Fibroblast of pulmonary artery (primary cell): ENCODE measurements around the gene ROBO1.

Experiments used
- DNase-seq: peaks from one replicate; pipeline ENCODE4 v3.0.0-alpha.2; 2010; ENCODE audit warnings: low read depth
- H3K4me3 ChIP-seq: replicated peaks from 2 replicates; pipeline ENCODE4 v1.5.1; 2011; ENCODE audit warnings: low read depth, mild to moderate bottlenecking, control low read depth, low read length, moderate library complexity
- TF ChIP-seq, protein P1 (sequence below): IDR thresholded peaks from 2 replicates; pipeline ENCODE4 v1.5.1; 2011; ENCODE audit warnings: mild to moderate bottlenecking, control low read depth, low read length, inconsistent platforms; ENCODE audit errors: missing control alignments

Gene ROBO1

GRCh38 chr3:79751703-79752102 is 16.1 kb downstream of the ROBO1 start:
- TF ChIP-seq, protein P1, sequence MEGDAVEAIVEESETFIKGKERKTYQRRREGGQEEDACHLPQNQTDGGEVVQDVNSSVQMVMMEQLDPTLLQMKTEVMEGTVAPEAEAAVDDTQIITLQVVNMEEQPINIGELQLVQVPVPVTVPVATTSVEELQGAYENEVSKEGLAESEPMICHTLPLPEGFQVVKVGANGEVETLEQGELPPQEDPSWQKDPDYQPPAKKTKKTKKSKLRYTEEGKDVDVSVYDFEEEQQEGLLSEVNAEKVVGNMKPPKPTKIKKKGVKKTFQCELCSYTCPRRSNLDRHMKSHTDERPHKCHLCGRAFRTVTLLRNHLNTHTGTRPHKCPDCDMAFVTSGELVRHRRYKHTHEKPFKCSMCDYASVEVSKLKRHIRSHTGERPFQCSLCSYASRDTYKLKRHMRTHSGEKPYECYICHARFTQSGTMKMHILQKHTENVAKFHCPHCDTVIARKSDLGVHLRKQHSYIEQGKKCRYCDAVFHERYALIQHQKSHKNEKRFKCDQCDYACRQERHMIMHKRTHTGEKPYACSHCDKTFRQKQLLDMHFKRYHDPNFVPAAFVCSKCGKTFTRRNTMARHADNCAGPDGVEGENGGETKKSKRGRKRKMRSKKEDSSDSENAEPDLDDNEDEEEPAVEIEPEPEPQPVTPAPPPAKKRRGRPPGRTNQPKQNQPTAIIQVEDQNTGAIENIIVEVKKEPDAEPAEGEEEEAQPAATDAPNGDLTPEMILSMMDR = no peak
- no peak for DNase-seq
- no peak overlapping the region for H3K4me3 ChIP-seq

DNA sequence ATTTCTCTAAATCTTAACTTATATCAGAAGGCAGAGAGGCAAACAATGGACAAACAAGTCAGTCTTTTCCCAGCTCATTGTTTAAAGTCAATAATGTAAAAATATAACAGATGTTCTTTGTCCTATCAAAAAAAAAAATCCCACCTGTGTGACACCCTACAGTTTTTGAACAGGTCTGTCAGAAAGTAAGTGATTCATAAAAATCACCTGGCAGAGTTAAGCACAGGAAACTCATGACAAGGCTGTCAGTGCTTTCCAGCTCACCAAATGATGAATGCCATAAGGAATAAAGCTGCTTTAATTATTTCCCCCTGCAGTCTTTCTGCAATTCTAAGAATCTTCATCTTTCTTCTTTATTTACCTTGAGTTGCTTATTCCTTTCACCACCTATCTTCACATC is 30.3 kb downstream of the ROBO1 start:
- H3K4me3 ChIP-seq = no peak overlapping the region
- TF ChIP-seq, protein P1 = no peak
- no peak for DNase-seq

- DNase-seq = peak; percentile 22
- H3K4me3 ChIP-seq = no peak overlapping the region
- TF ChIP-seq, protein P1 = no peak
These were observed 38.7 kb downstream of the ROBO1 start for GRCh38 chr3:79729096-79729495.

DNA sequence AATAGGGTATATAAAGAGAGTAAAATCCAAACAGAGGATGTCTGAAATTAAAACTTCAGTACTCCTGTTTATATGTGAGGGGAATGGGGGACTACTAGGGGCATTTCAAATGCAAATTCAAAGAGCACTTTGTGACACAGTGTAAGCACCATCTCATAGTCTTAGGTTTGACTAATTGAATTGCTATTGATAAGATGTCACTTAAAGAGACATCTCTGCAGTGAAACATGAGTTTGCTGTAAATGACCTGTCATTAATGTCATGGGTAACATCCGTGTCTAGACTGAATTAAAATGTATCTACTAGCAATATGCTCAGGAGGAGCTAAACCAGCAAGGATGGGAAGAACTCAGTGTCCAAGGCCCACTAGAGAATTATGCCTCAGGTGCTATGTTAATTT is 41.0 kb downstream of the ROBO1 start:
- TF ChIP-seq, protein P1 = no peak
- no peak overlapping the region for H3K4me3 ChIP-seq
- DNase-seq = no peak

DNA sequence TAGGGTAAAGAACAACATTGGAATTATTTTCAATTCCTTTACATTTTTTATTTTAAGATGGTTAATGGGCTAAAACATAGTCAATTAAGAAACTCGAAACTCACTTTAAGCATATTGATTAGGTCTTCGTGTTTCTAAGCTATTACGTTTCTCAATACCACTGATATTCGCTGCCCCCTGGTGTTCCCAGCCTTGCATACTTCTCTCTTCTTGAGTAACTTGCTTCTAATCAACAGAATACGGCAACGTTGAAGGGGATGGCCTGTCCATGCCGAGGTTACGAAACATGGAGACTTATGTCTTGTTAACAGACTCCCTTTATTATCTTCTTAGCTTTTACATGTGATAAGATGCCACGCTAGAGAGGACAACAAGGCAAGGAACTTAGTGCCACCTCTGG is 43.6 kb downstream of the ROBO1 start:
- H3K4me3 ChIP-seq = no peak overlapping the region
- no peak for DNase-seq
- TF ChIP-seq, protein P1 = no peak

GRCh38 chr3:79690072-79690471 is 77.7 kb downstream of the ROBO1 start:
- TF ChIP-seq, protein P1 = no peak
- no peak for DNase-seq
- H3K4me3 ChIP-seq = no peak overlapping the region

DNA sequence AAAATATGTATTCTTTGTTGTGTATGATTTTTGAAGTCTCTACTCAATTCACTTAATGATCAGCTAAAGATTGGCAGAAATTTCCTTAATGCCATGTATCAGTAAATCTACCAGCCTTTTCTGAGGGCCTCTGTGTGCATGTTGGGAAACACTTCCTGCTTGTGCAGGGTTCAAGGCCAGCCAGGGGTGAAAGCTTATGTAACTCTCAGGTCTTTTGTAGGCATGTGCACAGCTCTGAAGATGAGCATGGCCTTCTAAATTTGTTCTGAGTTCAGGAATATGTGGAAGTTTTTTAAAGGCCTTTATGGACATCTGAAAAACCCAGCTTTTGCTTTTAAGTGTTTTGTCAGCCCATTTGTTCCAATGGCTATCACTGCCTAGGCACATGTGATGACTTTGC is 82.7 kb downstream of the ROBO1 start:
- H3K4me3 ChIP-seq = no peak overlapping the region
- no peak for DNase-seq
- TF ChIP-seq, protein P1 = no peak
